ENCODE measurements around the gene TIAM2. TPM values are rescaled to one million over a fixed set of nuclear protein-coding genes. Genes with fewer than 3 reads are reported as not detected.

Gene TIAM2
- total RNA-seq, 4 donors from 2014 or later = 8.6 to 17.0 (median 14.8) TPM

GRCh38 chr6:154984146-154984545 lies 11.0 kb upstream of the TIAM2 start:
- intact Hi-C loops (cut with DNase I) = no loop called here
- TF ChIP-seq POLR2A (IDR thresholded peaks at IDR 0.05; ENCODE audit: low read depth) (no peak), POLR2AphosphoS5 (IDR thresholded peaks at IDR 0.05) (no peak), CTCF (IDR thresholded peaks at IDR 0.05) (no peak), EP300 (IDR thresholded peaks at IDR 0.05) (no peak)
- 85% methylated on average over 4 of the region's 4 CpGs for WGBS
- no peaks in the 10 kb centered on the region for H3K27me3 ChIP-seq
- H3K9me3 ChIP-seq = no peaks in the 10 kb centered on the region
- H3K4me3 ChIP-seq = no peak overlapping the region
- H3K27ac ChIP-seq (replicated peaks in 1 of 4) = no peak overlapping the region
- H3K4me1 ChIP-seq = no peaks in the 10 kb centered on the region
- peaks cover 0 to 4% (median 0%) of the 10 kb centered on the region in 4 donors for H3K36me3 ChIP-seq
- no peak for DNase-seq (ENCODE audit: extremely low spot score)

DNA sequence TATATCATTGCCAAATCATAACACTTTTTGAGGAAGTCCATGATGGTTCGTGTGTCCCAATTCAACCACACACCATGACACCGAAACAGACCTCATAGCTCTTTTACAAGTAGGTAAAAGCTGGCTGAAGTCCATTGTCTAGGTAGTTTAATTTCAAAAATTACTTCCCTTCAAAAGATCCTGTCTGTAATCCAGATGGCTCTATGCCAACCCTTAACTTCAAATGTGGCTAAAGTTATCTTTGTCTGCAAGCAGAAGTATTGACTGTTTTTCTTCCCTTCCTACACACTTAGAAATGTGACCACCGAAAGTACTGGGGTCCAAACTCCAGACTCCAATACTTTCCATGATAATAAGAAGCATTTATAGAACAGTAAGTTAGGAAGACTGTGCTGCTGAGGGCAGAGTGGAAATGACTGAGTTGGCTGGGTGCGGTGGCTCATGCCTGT lies 8.3 kb upstream of the TIAM2 start:
- no peak overlapping the region for H3K4me3 ChIP-seq
- H3K9me3 ChIP-seq = no peaks in the 10 kb centered on the region
- 75% methylated on average over 4 of the region's 4 CpGs for WGBS
- no peak overlapping the region for H3K27ac ChIP-seq (replicated peaks in 1 of 4)
- H3K27me3 ChIP-seq = no peaks in the 10 kb centered on the region
- no peak for DNase-seq (ENCODE audit: extremely low spot score)
- intact Hi-C loops (cut with DNase I) = no loop called here
- H3K36me3 ChIP-seq = peaks cover 0 to 8% (median 3%) of the 10 kb centered on the region in 4 donors
- TF ChIP-seq EP300 (IDR thresholded peaks at IDR 0.05) (no peak), POLR2AphosphoS5 (IDR thresholded peaks at IDR 0.05) (no peak), CTCF (IDR thresholded peaks at IDR 0.05) (no peak), POLR2A (IDR thresholded peaks at IDR 0.05; ENCODE audit: low read depth) (no peak)
- no peaks in the 10 kb centered on the region for H3K4me1 ChIP-seq

DNA sequence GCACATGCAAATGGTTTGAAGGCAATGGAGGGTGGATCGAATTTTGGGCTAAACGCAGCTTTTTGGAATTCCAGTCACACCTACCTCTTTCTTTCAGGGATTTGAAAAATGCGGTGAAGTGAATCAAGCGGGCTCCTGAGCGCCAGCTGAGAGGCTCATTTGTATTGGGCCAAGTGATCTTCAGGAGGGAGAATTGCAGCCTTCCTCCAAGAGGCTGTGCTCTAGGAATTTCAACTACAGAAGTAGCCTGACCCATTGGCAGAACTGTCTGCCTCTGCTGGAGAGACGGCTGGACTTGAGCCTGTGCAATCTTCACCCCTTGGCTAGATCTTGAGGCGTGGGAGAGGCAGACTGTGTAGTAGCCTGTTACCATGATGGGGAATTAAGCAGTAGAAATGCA lies 5.7 kb upstream of the TIAM2 start:
- Histone ChIP-seq H3K9me3 (no peaks in the 10 kb centered on the region), H3K27ac (replicated peaks in 1 of 4) (no peak overlapping the region), H3K36me3 (peaks cover 0 to 8% (median 3%) of the 10 kb centered on the region in 4 donors), H3K4me1 (no peaks in the 10 kb centered on the region), H3K4me3 (no peak overlapping the region), H3K27me3 (peaks cover 0 to under 1% (median 0%) of the 10 kb centered on the region in 4 donors)
- DNase-seq (ENCODE audit: extremely low spot score) = no peak
- WGBS = 93% methylated on average over 4 of the region's 7 CpGs
- intact Hi-C loops (cut with DNase I) = no loop called here
- TF ChIP-seq CTCF (IDR thresholded peaks at IDR 0.05) = no peak
- TF ChIP-seq POLR2AphosphoS5 (IDR thresholded peaks at IDR 0.05) = no peak
- no peak for TF ChIP-seq EP300 (IDR thresholded peaks at IDR 0.05)
- no peak for TF ChIP-seq POLR2A (IDR thresholded peaks at IDR 0.05; ENCODE audit: low read depth)

DNA sequence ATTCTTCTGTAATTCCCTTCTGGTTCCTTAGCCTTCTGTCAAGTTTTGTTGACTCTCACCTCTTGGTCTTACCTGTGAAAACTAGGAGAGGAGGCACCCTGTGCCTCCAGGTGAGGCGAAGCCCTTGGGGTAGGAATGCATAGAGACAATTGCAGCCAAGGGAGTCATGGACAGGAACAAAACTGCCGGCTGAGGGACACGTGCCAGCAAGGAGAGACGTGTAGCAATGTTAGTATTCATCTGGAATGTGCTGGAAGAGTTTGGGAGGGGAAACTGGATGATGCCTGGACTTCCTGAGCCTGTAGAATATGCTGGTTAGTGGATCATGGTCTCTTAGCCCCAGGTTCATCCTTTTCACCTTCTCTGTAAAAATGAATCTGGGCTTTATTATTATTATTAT lies 3.9 kb upstream of the TIAM2 start:
- Histone ChIP-seq H3K9me3 (no peaks in the 10 kb centered on the region), H3K4me3 (no peak overlapping the region), H3K4me1 (peaks cover 8 to 15% (median 14%) of the 10 kb centered on the region in 4 donors), H3K36me3 (peaks cover 0 to 8% (median 3%) of the 10 kb centered on the region in 4 donors), H3K27ac (replicated peaks in 1 of 4) (no peak overlapping the region), H3K27me3 (peaks cover 0 to 18% (median 0%) of the 10 kb centered on the region in 4 donors)
- WGBS = 50% methylated on average over 4 of the region's 4 CpGs
- intact Hi-C loops (cut with DNase I) = no loop called here
- no peak for TF ChIP-seq EP300 (IDR thresholded peaks at IDR 0.05)
- no peak for TF ChIP-seq POLR2A (IDR thresholded peaks at IDR 0.05; ENCODE audit: low read depth)
- TF ChIP-seq POLR2AphosphoS5 (IDR thresholded peaks at IDR 0.05) = no peak
- no peak for TF ChIP-seq CTCF (IDR thresholded peaks at IDR 0.05)
- DNase-seq (ENCODE audit: extremely low spot score) = no peak

DNA sequence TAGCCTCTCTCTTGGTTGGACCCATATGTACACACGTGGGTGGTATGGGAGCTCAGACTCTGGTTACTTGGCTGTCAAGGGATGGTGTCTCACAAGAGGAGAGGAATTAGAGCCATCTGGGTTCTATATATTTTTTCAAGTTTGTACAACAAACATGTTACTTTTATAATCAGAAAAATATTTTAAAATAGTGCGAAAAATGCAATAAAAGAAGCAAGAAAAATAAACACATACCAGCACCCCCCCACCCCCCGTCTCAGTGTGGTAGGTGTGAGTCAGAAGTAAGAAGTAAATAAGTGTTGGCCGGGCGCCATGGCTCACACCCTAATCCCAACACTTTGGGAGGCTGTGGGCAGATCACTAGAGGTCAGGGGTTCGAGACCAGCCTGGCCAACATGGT lies 2.1 kb upstream of the TIAM2 start:
- DNase-seq (ENCODE audit: extremely low spot score) = no peak
- H3K27me3 ChIP-seq = peaks cover 0 to 32% (median 0%) of the 10 kb centered on the region in 4 donors
- no peak overlapping the region for H3K4me3 ChIP-seq
- no peak for TF ChIP-seq CTCF (IDR thresholded peaks at IDR 0.05)
- no peak for TF ChIP-seq POLR2A (IDR thresholded peaks at IDR 0.05; ENCODE audit: low read depth)
- no peak for TF ChIP-seq POLR2AphosphoS5 (IDR thresholded peaks at IDR 0.05)
- no peak for TF ChIP-seq EP300 (IDR thresholded peaks at IDR 0.05)
- peaks cover 0 to 8% (median 3%) of the 10 kb centered on the region in 4 donors for H3K36me3 ChIP-seq
- 77% methylated on average over 6 of the region's 6 CpGs for WGBS
- intact Hi-C loops (cut with DNase I) = no loop called here
- no peak overlapping the region for H3K27ac ChIP-seq (replicated peaks in 1 of 4)
- H3K9me3 ChIP-seq = no peaks in the 10 kb centered on the region
- H3K4me1 ChIP-seq = peaks cover 10 to 17% (median 16%) of the 10 kb centered on the region in 4 donors

All from esophagus muscularis mucosa (tissue), 4 donors.